ENCODE results near the gene LAMP5. TPM values are rescaled to one million over a fixed set of nuclear protein-coding genes. Genes with fewer than 3 reads are reported as not detected.

Gene LAMP5
- total and polyA plus RNA-seq, 4 experiments from 2014 or later = not detected

DNA sequence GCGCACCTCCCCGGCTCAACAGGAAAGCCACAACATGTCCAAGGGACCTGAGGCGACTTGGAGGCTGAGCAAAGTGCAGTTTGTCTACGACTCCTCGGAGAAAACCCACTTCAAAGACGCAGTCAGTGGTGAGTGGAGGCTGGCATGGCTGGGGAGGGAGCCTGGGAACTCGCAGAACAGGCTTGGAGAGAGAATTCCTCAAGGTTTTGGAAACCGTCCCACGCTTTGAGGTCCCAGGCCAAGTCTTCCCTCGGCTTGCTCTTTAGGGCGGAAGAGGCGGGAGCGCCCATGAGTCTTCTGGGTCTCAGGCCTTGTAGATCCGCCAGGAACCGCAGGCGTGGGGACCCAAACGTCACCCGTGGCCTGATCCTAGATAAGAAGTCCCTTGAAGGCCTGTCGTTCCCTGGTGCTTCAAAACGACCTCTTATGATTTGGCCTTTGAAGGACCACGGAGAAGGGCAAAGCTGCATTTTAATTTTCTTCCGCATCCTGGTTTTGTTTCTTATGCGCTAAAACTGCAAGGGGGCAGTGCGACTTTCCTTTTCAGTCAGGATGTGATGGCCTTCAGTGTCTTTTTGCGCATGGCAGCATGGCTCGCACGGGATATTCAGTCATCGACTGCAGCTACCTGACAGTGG is 2.0 kb downstream of the LAMP5 start:
- Mint-ChIP-seq H3K27me3 (peaks cover 19 to 21% of the 10 kb centered on the region in 2 donors), H3K4me3 (no peak overlapping the region), H3K36me3 (no peaks in the 10 kb centered on the region), H3K27ac (no peak overlapping the region), H3K9me3 (peaks cover 0 to 4% (median under 1%) of the 10 kb centered on the region in 8 donors), H3K4me1 (no peaks in the 10 kb centered on the region)
- no peak overlapping the region for H3K4me3 ChIP-seq (ENCODE audit: low read length in 2 of 2)
- no peaks in the 10 kb centered on the region for H3K27me3 ChIP-seq (ENCODE audit: insufficient read depth, low read length)
- no peak overlapping the region for H3K27ac ChIP-seq (ENCODE audit: low read depth, low read length)
- intact Hi-C loops (cut with micrococcal nuclease) = no loop called here
- no peak for DNase-seq
- H3K9me3 ChIP-seq (ENCODE audit: control insufficient read depth in 1 of 2, low read length in 2 of 2) = no peaks in the 10 kb centered on the region
- ChIA-PET CTCF (ENCODE audit: partially characterized antibody) (no interaction called here), POLR2A (ENCODE audit: partially characterized antibody) (no interaction called here)
- no peaks in the 10 kb centered on the region for H3K36me3 ChIP-seq (ENCODE audit: insufficient read depth, low read length)
- H3K4me1 ChIP-seq (ENCODE audit: insufficient read depth, low read length) = no peaks in the 10 kb centered on the region

DNA sequence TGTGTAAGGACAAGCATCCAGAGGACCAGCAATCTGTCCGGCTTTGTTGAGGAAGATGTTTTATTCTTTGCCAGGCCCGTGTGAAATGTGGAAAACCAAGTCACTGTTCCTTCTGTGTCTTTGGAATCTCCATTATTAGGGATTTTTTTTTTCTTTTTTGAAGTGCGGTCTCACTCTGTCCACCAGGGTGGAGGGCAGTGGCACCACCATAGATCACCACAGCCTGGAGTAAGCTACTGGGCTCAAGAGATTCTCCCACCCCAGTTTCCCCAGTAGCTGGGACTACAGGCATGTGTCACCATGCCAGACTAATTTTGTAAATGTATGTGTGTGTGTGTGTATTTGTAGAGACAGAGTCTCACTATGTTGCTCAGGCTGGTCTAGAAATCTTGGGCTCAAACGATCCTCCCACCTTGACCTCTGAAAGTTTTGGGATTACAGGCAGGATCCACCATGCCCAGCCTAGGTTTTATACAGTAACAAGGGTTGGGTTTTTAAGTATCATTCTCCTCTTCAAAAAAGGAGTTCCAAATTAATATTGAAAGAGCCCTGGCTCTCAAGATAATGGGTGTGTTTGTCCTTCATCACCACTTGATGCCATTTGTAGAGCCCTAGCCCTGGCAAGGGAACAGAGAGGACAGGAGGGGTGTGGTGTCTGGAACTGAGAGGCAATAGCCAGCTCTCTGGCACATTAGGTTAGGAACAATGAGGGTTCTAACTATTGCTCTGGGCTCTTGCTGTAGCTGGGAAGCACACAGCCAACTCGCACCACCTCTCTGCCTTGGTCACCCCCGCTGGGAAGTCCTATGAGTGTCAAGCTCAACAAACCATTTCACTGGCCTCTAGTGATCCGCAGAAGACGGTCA is 3.1 kb downstream of the LAMP5 start:
- Mint-ChIP-seq H3K36me3 (no peaks in the 10 kb centered on the region), H3K4me1 (no peaks in the 10 kb centered on the region), H3K27me3 (peaks cover 14 to 21% of the 10 kb centered on the region in 2 donors), H3K9me3 (peaks cover 0 to 3% (median under 1%) of the 10 kb centered on the region in 8 donors), H3K4me3 (no peak overlapping the region), H3K27ac (no peak overlapping the region)
- CTCF ChIA-PET (ENCODE audit: partially characterized antibody) = no interaction called here
- Histone ChIP-seq H3K4me3 (ENCODE audit: low read length in 2 of 2) (no peak overlapping the region), H3K27ac (ENCODE audit: low read depth, low read length) (no peak overlapping the region), H3K36me3 (ENCODE audit: insufficient read depth, low read length) (no peaks in the 10 kb centered on the region), H3K4me1 (ENCODE audit: insufficient read depth, low read length) (no peaks in the 10 kb centered on the region), H3K27me3 (ENCODE audit: insufficient read depth, low read length) (no peaks in the 10 kb centered on the region), H3K9me3 (ENCODE audit: control insufficient read depth in 1 of 2, low read length in 2 of 2) (no peaks in the 10 kb centered on the region)
- no peak for DNase-seq
- POLR2A ChIA-PET (ENCODE audit: partially characterized antibody) = no interaction called here
- intact Hi-C loops (cut with micrococcal nuclease) = no loop called here

GRCh38 chr20:9518576-9519175 is 4.3 kb downstream of the LAMP5 start:
- no peak overlapping the region for H3K4me3 ChIP-seq (ENCODE audit: low read length in 2 of 2)
- peaks cover 0 to 3% (median under 1%) of the 10 kb centered on the region in 8 donors for H3K9me3 Mint-ChIP-seq
- ChIA-PET POLR2A (ENCODE audit: partially characterized antibody) (no interaction called here), CTCF (ENCODE audit: partially characterized antibody) (no interaction called here)
- intact Hi-C loops (cut with micrococcal nuclease) = no loop called here
- H3K36me3 ChIP-seq (ENCODE audit: insufficient read depth, low read length) = no peaks in the 10 kb centered on the region
- H3K27ac Mint-ChIP-seq = no peak overlapping the region
- H3K9me3 ChIP-seq (ENCODE audit: control insufficient read depth in 1 of 2, low read length in 2 of 2) = no peaks in the 10 kb centered on the region
- DNase-seq = no peak
- peaks cover 12 to 19% of the 10 kb centered on the region in 2 donors for H3K27me3 Mint-ChIP-seq
- H3K4me3 Mint-ChIP-seq = no peak overlapping the region
- H3K4me1 Mint-ChIP-seq = no peaks in the 10 kb centered on the region
- H3K27ac ChIP-seq (ENCODE audit: low read depth, low read length) = no peak overlapping the region
- H3K27me3 ChIP-seq (ENCODE audit: insufficient read depth, low read length) = no peaks in the 10 kb centered on the region
- H3K36me3 Mint-ChIP-seq = no peaks in the 10 kb centered on the region
- no peaks in the 10 kb centered on the region for H3K4me1 ChIP-seq (ENCODE audit: insufficient read depth, low read length)

DNA sequence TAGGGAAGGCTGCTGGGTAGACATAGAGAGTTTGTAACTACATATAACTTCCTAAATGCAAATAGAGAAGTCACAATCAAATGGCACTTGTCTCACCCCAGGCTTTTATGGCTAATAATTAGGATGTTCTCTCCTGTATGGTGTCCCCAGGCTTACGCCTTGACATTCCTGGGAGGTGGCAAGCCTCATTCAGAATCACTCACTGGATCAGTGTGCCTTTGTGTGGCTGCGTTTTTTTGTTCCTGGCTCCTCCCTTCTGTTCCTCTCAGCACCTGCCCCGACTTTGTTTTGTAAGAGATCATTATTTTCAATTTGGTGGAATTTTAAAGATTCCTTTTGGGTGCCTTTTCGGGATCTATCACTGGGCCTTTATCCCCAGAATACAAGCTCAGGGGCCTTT is 5.7 kb downstream of the LAMP5 start:
- Mint-ChIP-seq H3K4me3 (no peak overlapping the region), H3K4me1 (no peaks in the 10 kb centered on the region), H3K27ac (no peak overlapping the region), H3K27me3 (peaks cover 10 to 12% of the 10 kb centered on the region in 2 donors), H3K9me3 (peaks cover 0 to 2% (median 0%) of the 10 kb centered on the region in 8 donors), H3K36me3 (no peaks in the 10 kb centered on the region)
- Histone ChIP-seq H3K27ac (ENCODE audit: low read depth, low read length) (no peak overlapping the region), H3K36me3 (ENCODE audit: insufficient read depth, low read length) (no peaks in the 10 kb centered on the region), H3K4me1 (ENCODE audit: insufficient read depth, low read length) (no peaks in the 10 kb centered on the region), H3K9me3 (ENCODE audit: control insufficient read depth in 1 of 2, low read length in 2 of 2) (no peaks in the 10 kb centered on the region), H3K27me3 (ENCODE audit: insufficient read depth, low read length) (no peaks in the 10 kb centered on the region), H3K4me3 (ENCODE audit: low read length in 2 of 2) (no peak overlapping the region)
- POLR2A ChIA-PET (ENCODE audit: partially characterized antibody) = no interaction called here
- DNase-seq = no peak
- CTCF ChIA-PET (ENCODE audit: partially characterized antibody) = no interaction called here
- intact Hi-C loops (cut with micrococcal nuclease) = no loop called here

DNA sequence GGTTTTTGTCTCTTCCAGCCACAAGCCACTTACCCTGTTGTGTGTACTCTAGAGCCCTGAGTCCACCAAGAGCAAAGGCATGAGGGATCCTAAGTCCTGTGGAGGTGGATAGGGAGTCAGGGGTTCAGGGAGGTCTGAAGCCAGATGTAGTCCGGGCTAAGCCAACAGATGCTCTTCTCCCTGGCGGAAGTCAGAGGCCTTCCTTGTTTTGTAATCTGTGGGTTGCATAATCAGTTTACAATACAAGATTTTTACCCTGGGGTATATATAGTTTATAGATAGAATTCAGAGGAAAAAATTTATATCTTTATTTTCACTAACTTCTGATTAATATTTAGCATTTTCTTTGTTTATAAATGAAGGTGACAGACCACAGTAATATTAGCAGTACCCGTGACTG is 9.2 kb downstream of the LAMP5 start:
- H3K27ac Mint-ChIP-seq = no peak overlapping the region
- ChIA-PET CTCF (ENCODE audit: partially characterized antibody) (no interaction called here), POLR2A (ENCODE audit: partially characterized antibody) (no interaction called here)
- no peak overlapping the region for H3K4me3 Mint-ChIP-seq
- Histone ChIP-seq H3K36me3 (ENCODE audit: insufficient read depth, low read length) (no peaks in the 10 kb centered on the region), H3K4me1 (ENCODE audit: insufficient read depth, low read length) (no peaks in the 10 kb centered on the region), H3K4me3 (ENCODE audit: low read length in 2 of 2) (no peak overlapping the region), H3K27ac (ENCODE audit: low read depth, low read length) (no peak overlapping the region), H3K27me3 (ENCODE audit: insufficient read depth, low read length) (no peaks in the 10 kb centered on the region), H3K9me3 (ENCODE audit: control insufficient read depth in 1 of 2, low read length in 2 of 2) (no peaks in the 10 kb centered on the region)
- no peaks in the 10 kb centered on the region for H3K4me1 Mint-ChIP-seq
- no peak for DNase-seq
- no peaks in the 10 kb centered on the region for H3K36me3 Mint-ChIP-seq
- H3K9me3 Mint-ChIP-seq = peaks cover 0 to 3% (median 0%) of the 10 kb centered on the region in 8 donors
- intact Hi-C loops (cut with micrococcal nuclease) = no loop called here
- H3K27me3 Mint-ChIP-seq = peaks cover 3 to 4% of the 10 kb centered on the region in 2 donors

GRCh38 chr20:9531581-9531980 is 17.2 kb downstream of the LAMP5 start:
- CTCF ChIA-PET (ENCODE audit: partially characterized antibody) = no interaction called here
- no peaks in the 10 kb centered on the region for H3K9me3 ChIP-seq (ENCODE audit: control insufficient read depth in 1 of 2, low read length in 2 of 2)
- no peak for DNase-seq
- no peaks in the 10 kb centered on the region for H3K36me3 ChIP-seq (ENCODE audit: insufficient read depth, low read length)
- no peaks in the 10 kb centered on the region for H3K4me1 ChIP-seq (ENCODE audit: insufficient read depth, low read length)
- H3K4me3 ChIP-seq (ENCODE audit: low read length in 2 of 2) = no peak overlapping the region
- Mint-ChIP-seq H3K4me1 (no peaks in the 10 kb centered on the region), H3K4me3 (no peak overlapping the region), H3K9me3 (peaks cover 0 to 9% (median 3%) of the 10 kb centered on the region in 8 donors), H3K27ac (no peak overlapping the region), H3K27me3 (no peaks in the 10 kb centered on the region), H3K36me3 (no peaks in the 10 kb centered on the region)
- no peak overlapping the region for H3K27ac ChIP-seq (ENCODE audit: low read depth, low read length)
- POLR2A ChIA-PET (ENCODE audit: partially characterized antibody) = no interaction called here
- intact Hi-C loops (cut with micrococcal nuclease) = no loop called here
- H3K27me3 ChIP-seq (ENCODE audit: insufficient read depth, low read length) = no peaks in the 10 kb centered on the region

DNA sequence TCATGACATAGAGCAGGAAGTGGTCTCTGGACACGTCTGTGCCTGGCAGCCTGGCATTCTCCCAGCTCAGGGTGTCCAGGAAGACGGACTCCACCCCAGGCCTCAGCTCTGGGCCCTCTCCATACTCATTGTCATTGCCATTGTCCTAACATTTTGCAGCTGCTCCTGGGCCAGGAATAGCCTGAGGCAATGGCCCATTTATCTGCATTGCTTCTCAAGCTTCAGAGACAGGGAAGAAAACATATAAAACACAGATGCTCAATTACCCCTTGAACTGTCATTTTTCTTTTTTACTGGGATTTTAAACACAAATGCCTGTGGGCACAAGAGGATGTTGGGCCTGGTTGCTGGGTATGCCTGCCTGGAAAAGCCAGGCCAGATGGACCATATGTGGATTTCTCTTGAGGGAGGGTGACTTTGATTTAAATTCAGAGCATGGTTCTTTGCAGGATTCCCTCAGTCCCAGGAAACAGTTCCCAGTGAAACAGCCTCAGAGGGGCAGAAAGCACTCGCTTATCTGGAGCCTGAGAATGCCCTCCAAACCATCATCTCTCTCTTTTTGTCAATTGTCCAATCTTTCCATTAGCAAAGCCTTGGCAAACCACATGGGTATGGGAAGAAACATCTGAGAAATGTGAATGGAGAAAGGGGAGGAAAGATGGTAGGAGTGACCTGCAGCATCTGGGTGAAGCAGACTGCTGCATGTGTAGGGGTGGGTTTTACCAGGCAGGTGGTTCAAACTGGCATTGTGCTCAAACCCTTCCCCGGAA is 17.9 kb downstream of the LAMP5 start:
- no peaks in the 10 kb centered on the region for H3K4me1 ChIP-seq (ENCODE audit: insufficient read depth, low read length)
- no peak overlapping the region for H3K4me3 ChIP-seq (ENCODE audit: low read length in 2 of 2)
- no peak for DNase-seq
- no peaks in the 10 kb centered on the region for H3K36me3 ChIP-seq (ENCODE audit: insufficient read depth, low read length)
- H3K27ac ChIP-seq (ENCODE audit: low read depth, low read length) = no peak overlapping the region
- POLR2A ChIA-PET (ENCODE audit: partially characterized antibody) = no interaction called here
- no peaks in the 10 kb centered on the region for H3K9me3 ChIP-seq (ENCODE audit: control insufficient read depth in 1 of 2, low read length in 2 of 2)
- Mint-ChIP-seq H3K9me3 (peaks cover 0 to 9% (median 3%) of the 10 kb centered on the region in 8 donors), H3K4me3 (no peak overlapping the region), H3K27me3 (no peaks in the 10 kb centered on the region), H3K4me1 (no peaks in the 10 kb centered on the region), H3K27ac (no peak overlapping the region), H3K36me3 (no peaks in the 10 kb centered on the region)
- intact Hi-C loops (cut with micrococcal nuclease) = no loop called here
- no peaks in the 10 kb centered on the region for H3K27me3 ChIP-seq (ENCODE audit: insufficient read depth, low read length)
- CTCF ChIA-PET (ENCODE audit: partially characterized antibody) = no interaction called here
